ENCODE results near the gene LRRC7.

DNA sequence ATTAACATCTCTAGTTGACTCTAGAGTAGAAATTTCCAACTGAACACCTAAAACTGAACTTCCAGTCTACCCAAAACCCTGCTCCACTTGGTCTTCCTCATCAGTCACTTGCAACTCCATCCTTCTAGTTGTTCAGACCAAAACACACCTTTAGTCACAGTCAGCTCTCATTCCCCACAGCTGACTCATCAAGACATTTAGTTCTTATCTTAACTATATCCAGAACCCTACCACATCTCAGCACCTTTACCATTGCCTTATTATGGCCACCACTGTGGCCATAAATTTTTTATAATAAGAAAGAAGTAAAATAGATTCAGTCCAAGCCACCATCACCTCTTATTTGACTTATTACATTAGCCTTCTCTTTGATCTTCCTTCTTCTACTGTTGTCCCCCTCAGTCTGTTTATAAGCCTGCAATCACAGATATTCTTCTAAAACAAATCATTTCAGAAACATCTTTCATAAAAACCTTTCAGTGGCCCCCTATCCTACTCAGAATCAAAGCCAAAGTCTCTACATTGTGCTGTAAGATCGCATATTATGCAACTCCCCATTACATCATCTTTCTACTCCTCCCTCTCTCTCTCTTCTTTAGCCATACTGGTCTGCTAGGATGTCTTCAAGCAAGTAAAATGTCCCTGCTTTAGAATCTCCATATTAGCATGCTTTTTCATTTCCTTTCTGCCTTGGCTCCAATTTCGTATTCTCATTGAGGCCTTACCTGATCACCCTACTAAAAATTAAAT is 361.8 kb downstream of the LRRC7 start:
- TF ChIP-seq CTCF (conservative IDR thresholded peaks at IDR 0.05; ENCODE audit: low read depth in 2 of 2) (no peak), NANOG (IDR thresholded peaks at IDR 0.05; ENCODE audit: borderline replicate concordance) (no peak), CREB1 (CRISPR knock-in tag; IDR thresholded peaks at IDR 0.05; ENCODE audit: low read depth) (no peak), STAT1 (IDR thresholded peaks at IDR 0.05; ENCODE audit: unreplicated experiment) (no peak), EZH2 (IDR thresholded peaks at IDR 0.05; ENCODE audit: low read depth, unreplicated experiment) (no peak), EZH2phosphoT487 (IDR thresholded peaks at IDR 0.05; ENCODE audit: unreplicated experiment) (no peak), POLR2AphosphoS5 (IDR thresholded peaks at IDR 0.05; ENCODE audit: low read depth) (no peak)
- TF ChIP-seq, protein P1, sequence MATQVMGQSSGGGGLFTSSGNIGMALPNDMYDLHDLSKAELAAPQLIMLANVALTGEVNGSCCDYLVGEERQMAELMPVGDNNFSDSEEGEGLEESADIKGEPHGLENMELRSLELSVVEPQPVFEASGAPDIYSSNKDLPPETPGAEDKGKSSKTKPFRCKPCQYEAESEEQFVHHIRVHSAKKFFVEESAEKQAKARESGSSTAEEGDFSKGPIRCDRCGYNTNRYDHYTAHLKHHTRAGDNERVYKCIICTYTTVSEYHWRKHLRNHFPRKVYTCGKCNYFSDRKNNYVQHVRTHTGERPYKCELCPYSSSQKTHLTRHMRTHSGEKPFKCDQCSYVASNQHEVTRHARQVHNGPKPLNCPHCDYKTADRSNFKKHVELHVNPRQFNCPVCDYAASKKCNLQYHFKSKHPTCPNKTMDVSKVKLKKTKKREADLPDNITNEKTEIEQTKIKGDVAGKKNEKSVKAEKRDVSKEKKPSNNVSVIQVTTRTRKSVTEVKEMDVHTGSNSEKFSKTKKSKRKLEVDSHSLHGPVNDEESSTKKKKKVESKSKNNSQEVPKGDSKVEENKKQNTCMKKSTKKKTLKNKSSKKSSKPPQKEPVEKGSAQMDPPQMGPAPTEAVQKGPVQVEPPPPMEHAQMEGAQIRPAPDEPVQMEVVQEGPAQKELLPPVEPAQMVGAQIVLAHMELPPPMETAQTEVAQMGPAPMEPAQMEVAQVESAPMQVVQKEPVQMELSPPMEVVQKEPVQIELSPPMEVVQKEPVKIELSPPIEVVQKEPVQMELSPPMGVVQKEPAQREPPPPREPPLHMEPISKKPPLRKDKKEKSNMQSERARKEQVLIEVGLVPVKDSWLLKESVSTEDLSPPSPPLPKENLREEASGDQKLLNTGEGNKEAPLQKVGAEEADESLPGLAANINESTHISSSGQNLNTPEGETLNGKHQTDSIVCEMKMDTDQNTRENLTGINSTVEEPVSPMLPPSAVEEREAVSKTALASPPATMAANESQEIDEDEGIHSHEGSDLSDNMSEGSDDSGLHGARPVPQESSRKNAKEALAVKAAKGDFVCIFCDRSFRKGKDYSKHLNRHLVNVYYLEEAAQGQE (IDR thresholded peaks at IDR 0.05; ENCODE audit: unreplicated experiment) = no peak
